Measurements from ENCODE around the gene UBE2L5. TPM values are rescaled to one million over a fixed set of nuclear protein-coding genes. Genes with fewer than 3 reads are reported as not detected.

The UBE2L5 gene
- total and polyA plus RNA-seq, 2 of the 13 experiments (the other 11 are each of a cell fraction or from before 2014, with no cell fraction given), result 0.13 TPM; not detected in 1

- TF ChIP-seq RERE (CRISPR knock-in tag; IDR thresholded peaks at IDR 0.05; ENCODE audit: low read depth) (0 out of 2 replicates have a peak, but pooled peaks have one; percentile 44), ZNF569 (CRISPR knock-in tag; IDR thresholded peaks at IDR 0.05; ENCODE audit: borderline replicate concordance) (no peak), ZNF850 (CRISPR knock-in tag; conservative IDR thresholded peaks at IDR 0.05) (no peak), ZNF589 (CRISPR knock-in tag; conservative IDR thresholded peaks at IDR 0.05) (no peak), ZNF230 (CRISPR knock-in tag; IDR thresholded peaks at IDR 0.05) (no peak), ZNF329 (CRISPR knock-in tag; IDR thresholded peaks at IDR 0.05; ENCODE audit: low read depth) (no peak), ZNF274 (CRISPR knock-in tag; IDR thresholded peaks at IDR 0.05) (0 out of 2 replicates have a peak, but pooled peaks have one; percentile 24), SOX5 (CRISPR knock-in tag; IDR thresholded peaks at IDR 0.05; ENCODE audit: borderline replicate concordance) (peak; percentile 77), ZNF558 (CRISPR knock-in tag; IDR thresholded peaks at IDR 0.05; ENCODE audit: borderline replicate concordance) (no peak), FOXO1 (CRISPR knock-in tag; IDR thresholded peaks at IDR 0.05) (peak; percentile 68), SIX4 (CRISPR knock-in tag; IDR thresholded peaks at IDR 0.05) (peak; percentile 90), HDAC1 (CRISPR knock-in tag; IDR thresholded peaks at IDR 0.05) (peak; percentile 69), ZNF792 (CRISPR knock-in tag; IDR thresholded peaks at IDR 0.05) (peak; percentile 31; the same call in 1 of the 2 replicates), ZNF687 (CRISPR knock-in tag; IDR thresholded peaks at IDR 0.05) (peak; percentile 65), TARDBP (CRISPR knock-in tag; IDR thresholded peaks at IDR 0.05) (peak; percentile 52; the same call in 1 of the 2 replicates), FOSL1 (CRISPR knock-in tag; IDR thresholded peaks at IDR 0.05; ENCODE audit: borderline replicate concordance) (no peak), NCOR1 (IDR thresholded peaks at IDR 0.05; ENCODE audit: borderline replicate concordance, low read length) (peak; percentile 81; the same call in 1 of the 2 replicates)
- TF ChIP-seq, protein P1, sequence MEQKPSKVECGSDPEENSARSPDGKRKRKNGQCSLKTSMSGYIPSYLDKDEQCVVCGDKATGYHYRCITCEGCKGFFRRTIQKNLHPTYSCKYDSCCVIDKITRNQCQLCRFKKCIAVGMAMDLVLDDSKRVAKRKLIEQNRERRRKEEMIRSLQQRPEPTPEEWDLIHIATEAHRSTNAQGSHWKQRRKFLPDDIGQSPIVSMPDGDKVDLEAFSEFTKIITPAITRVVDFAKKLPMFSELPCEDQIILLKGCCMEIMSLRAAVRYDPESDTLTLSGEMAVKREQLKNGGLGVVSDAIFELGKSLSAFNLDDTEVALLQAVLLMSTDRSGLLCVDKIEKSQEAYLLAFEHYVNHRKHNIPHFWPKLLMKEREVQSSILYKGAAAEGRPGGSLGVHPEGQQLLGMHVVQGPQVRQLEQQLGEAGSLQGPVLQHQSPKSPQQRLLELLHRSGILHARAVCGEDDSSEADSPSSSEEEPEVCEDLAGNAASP (CRISPR knock-in tag; IDR thresholded peaks at IDR 0.05; ENCODE audit: borderline replicate concordance), result peak; percentile 55; the same call in 1 of the 2 replicates
Observed at GRCh38 chr13:30395192-30396158, 26.8 kb upstream of the UBE2L5 start (continued).

Data from HepG2 (cell line).